ENCODE results near the gene CACNG1. TPM values are rescaled to one million over a fixed set of nuclear protein-coding genes. Genes with fewer than 3 reads are reported as not detected.

CACNG1 gene
- total RNA-seq, 1 experiment from 2014 or later = not detected

- H3K27ac Mint-ChIP-seq = no peak overlapping the region
- Histone ChIP-seq H3K27me3 (ENCODE audit: insufficient read depth, low read length) (no peaks in the 10 kb centered on the region), H2BK5ac (ENCODE audit: insufficient read length, low read length) (no peak overlapping the region), H4K5ac (ENCODE audit: insufficient read length, low read depth, low read length) (no peak overlapping the region), H3K79me1 (ENCODE audit: insufficient read depth, low read depth, low read length, poor library complexity, severe bottlenecking) (no peaks in the 10 kb centered on the region), H3K9ac (ENCODE audit: extremely low read depth, insufficient read length, low read length) (no peak overlapping the region), H4K91ac (ENCODE audit: insufficient read length, low read depth, low read length) (no peak overlapping the region), H3K4me1 (ENCODE audit: insufficient read depth, low read length) (no peaks in the 10 kb centered on the region; the same call in 1 of the 2 replicates), H3K27ac (ENCODE audit: insufficient read length, low read depth, low read length) (no peak overlapping the region), H3K4ac (ENCODE audit: low read depth, low read length) (no peak overlapping the region), H2AK5ac (ENCODE audit: insufficient read length, low read length) (no peak overlapping the region), H3K18ac (ENCODE audit: insufficient read length, low read depth, low read length) (no peak overlapping the region), H2BK20ac (ENCODE audit: low read depth, low read length, poor library complexity, severe bottlenecking) (no peak overlapping the region), H2BK15ac (ENCODE audit: low read depth, low read length) (no peak overlapping the region), H2AFZ (ENCODE audit: low read length) (no peak overlapping the region), H3K9me3 (ENCODE audit: control insufficient read depth, low read depth, low read length) (no peaks in the 10 kb centered on the region), H2BK12ac (ENCODE audit: insufficient read length, low read depth, low read length) (no peak overlapping the region), H3K4me2 (ENCODE audit: insufficient read depth, insufficient read length, low read length) (no peak overlapping the region), H3T11ph (ENCODE audit: low read length) (no peak overlapping the region), H3K79me2 (ENCODE audit: insufficient read depth, low read length) (no peaks in the 10 kb centered on the region), H3K14ac (ENCODE audit: insufficient read depth, low read length) (no peak overlapping the region), H2BK120ac (ENCODE audit: low read depth, low read length, poor library complexity, severe bottlenecking) (no peak overlapping the region), H4K8ac (replicated peaks; ENCODE audit: insufficient read length, low read depth, low read length) (no peak overlapping the region), H4K20me1 (ENCODE audit: control insufficient read depth, insufficient read depth, insufficient read length) (no peaks in the 10 kb centered on the region), H3K23me2 (ENCODE audit: insufficient read length, low read depth, low read length, poor library complexity, severe bottlenecking) (no peaks in the 10 kb centered on the region), H3K56ac (ENCODE audit: insufficient read length, low read depth, low read length) (no peak overlapping the region), H3K23ac (ENCODE audit: insufficient read length, low read depth, low read length) (no peak overlapping the region)
- DNase-seq = no peak
- TF ChIP-seq, protein P1, sequence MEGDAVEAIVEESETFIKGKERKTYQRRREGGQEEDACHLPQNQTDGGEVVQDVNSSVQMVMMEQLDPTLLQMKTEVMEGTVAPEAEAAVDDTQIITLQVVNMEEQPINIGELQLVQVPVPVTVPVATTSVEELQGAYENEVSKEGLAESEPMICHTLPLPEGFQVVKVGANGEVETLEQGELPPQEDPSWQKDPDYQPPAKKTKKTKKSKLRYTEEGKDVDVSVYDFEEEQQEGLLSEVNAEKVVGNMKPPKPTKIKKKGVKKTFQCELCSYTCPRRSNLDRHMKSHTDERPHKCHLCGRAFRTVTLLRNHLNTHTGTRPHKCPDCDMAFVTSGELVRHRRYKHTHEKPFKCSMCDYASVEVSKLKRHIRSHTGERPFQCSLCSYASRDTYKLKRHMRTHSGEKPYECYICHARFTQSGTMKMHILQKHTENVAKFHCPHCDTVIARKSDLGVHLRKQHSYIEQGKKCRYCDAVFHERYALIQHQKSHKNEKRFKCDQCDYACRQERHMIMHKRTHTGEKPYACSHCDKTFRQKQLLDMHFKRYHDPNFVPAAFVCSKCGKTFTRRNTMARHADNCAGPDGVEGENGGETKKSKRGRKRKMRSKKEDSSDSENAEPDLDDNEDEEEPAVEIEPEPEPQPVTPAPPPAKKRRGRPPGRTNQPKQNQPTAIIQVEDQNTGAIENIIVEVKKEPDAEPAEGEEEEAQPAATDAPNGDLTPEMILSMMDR (conservative IDR thresholded peaks at IDR 0.05) = no peak
- H3K36me3 Mint-ChIP-seq (ENCODE audit: insufficient read depth in 1 of 3, low read depth in 3 of 3) = peaks cover 0 to 5% (median 0%) of the 10 kb centered on the region in 3 experiments; a peak in 3 of 7 replicates
- H3K27me3 Mint-ChIP-seq (ENCODE audit: low read depth) = no peaks in the 10 kb centered on the region
- no peaks in the 10 kb centered on the region for H3K9me3 Mint-ChIP-seq
- peaks cover 9 to 13% of the 10 kb centered on the region in 2 experiments for H3K4me1 Mint-ChIP-seq
- no peak overlapping the region for H3K4me3 Mint-ChIP-seq
Observed at GRCh38 chr17:67071595-67071994, 27.2 kb downstream of the CACNG1 start.

Data from H9 (cell line).